ENCODE results near the gene RNASET2.

The RNASET2 gene

GRCh38 chr6:166956444-166957086 is at the start of gene RNASET2:
RNASET2 (minus strand) TSS chr6:166956550; CDS start chr6:166956182, 368 bp downstream.
- ATAC-seq (ENCODE audit: low read depth): peak; percentile 83
- Mint-ChIP-seq H3K4me3 (peak within 1 kb of the TSS; percentile 95), H3K9me3 (no peaks in the 10 kb centered on the region), H3K36me3 (peaks cover 18% of the 10 kb centered on the region), H3K27ac (peak within 1 kb of the TSS; percentile 95), H3K27me3 (no peaks in the 10 kb centered on the region), H3K4me1 (peaks cover 62% of the 10 kb centered on the region)
- peak; percentile 100 for DNase-seq (ENCODE audit: low spot score in 2 of 2)

- Mint-ChIP-seq H3K9me3 (no peaks in the 10 kb centered on the region), H3K36me3 (peaks cover 27% of the 10 kb centered on the region), H3K4me1 (peaks cover 25% of the 10 kb centered on the region), H3K27ac (no peak overlapping the region), H3K27me3 (no peaks in the 10 kb centered on the region), H3K4me3 (no peak overlapping the region)
- no peak for DNase-seq (ENCODE audit: low spot score in 2 of 2)
- no peak for ATAC-seq (ENCODE audit: low read depth)
Measured at GRCh38 chr6:167005350-167006159, 49.2 kb upstream of the RNASET2 start.

- H3K27me3 Mint-ChIP-seq: no peaks in the 10 kb centered on the region
- H3K9me3 Mint-ChIP-seq: no peaks in the 10 kb centered on the region
- ATAC-seq (ENCODE audit: low read depth): no peak
- DNase-seq (ENCODE audit: low spot score in 2 of 2): no peak
- H3K4me3 Mint-ChIP-seq: peak overlapping the region; percentile 61
- H3K4me1 Mint-ChIP-seq: peaks cover 23% of the 10 kb centered on the region
- H3K27ac Mint-ChIP-seq: peak overlapping the region; percentile 40
- peaks cover 5% of the 10 kb centered on the region for H3K36me3 Mint-ChIP-seq
Measured at GRCh38 chr6:167000759-167001158, 44.4 kb upstream of the RNASET2 start.

- peaks cover 23% of the 10 kb centered on the region for H3K4me1 Mint-ChIP-seq
- H3K27me3 Mint-ChIP-seq: no peaks in the 10 kb centered on the region
- no peaks in the 10 kb centered on the region for H3K9me3 Mint-ChIP-seq
- H3K36me3 Mint-ChIP-seq: peaks cover 2% of the 10 kb centered on the region
- DNase-seq (ENCODE audit: low spot score in 2 of 2) (no peak), ATAC-seq (ENCODE audit: low read depth) (no peak)
- peak overlapping the region; percentile 87 for H3K27ac Mint-ChIP-seq
- H3K4me3 Mint-ChIP-seq: peak overlapping the region; percentile 92
Measured at GRCh38 chr6:166999884-167000253, 43.5 kb upstream of the RNASET2 start.

GRCh38 chr6:166999145-166999883 is 43.0 kb upstream of the RNASET2 start, which contains the start of gene CEP43:
CEP43 (plus strand) TSS chr6:166999397; CDS start chr6:166999413, 16 bp downstream.
- peak; percentile 89 for ATAC-seq (ENCODE audit: low read depth)
- Mint-ChIP-seq H3K4me3 (peak within 1 kb of the TSS; percentile 92), H3K27me3 (no peaks in the 10 kb centered on the region), H3K27ac (peak within 1 kb of the TSS; percentile 87), H3K36me3 (peaks cover 5% of the 10 kb centered on the region), H3K9me3 (no peaks in the 10 kb centered on the region), H3K4me1 (peaks cover 26% of the 10 kb centered on the region)
- DNase-seq (ENCODE audit: low spot score in 2 of 2): peak; percentile 92 to 93

GRCh38 chr6:166998256-166999144 is 42.1 kb upstream of the RNASET2 start:
- Mint-ChIP-seq H3K27me3 (no peaks in the 10 kb centered on the region), H3K27ac (peak overlapping the region; percentile 87), H3K36me3 (peaks cover 5% of the 10 kb centered on the region), H3K9me3 (no peaks in the 10 kb centered on the region), H3K4me3 (peak overlapping the region; percentile 92), H3K4me1 (peaks cover 26% of the 10 kb centered on the region)
- ATAC-seq (ENCODE audit: low read depth) (no peak), DNase-seq (ENCODE audit: low spot score in 2 of 2) (peak; percentile 11 to 40)

- Mint-ChIP-seq H3K9me3 (no peaks in the 10 kb centered on the region), H3K36me3 (peaks cover 5% of the 10 kb centered on the region), H3K27me3 (no peaks in the 10 kb centered on the region), H3K4me3 (peak overlapping the region; percentile 80), H3K4me1 (peaks cover 26% of the 10 kb centered on the region), H3K27ac (peak overlapping the region; percentile 20)
- ATAC-seq (ENCODE audit: low read depth): peak; percentile 20
- DNase-seq (ENCODE audit: low spot score in 2 of 2): peak; percentile 18 to 33
Measured at GRCh38 chr6:166997768-166998255, 41.5 kb upstream of the RNASET2 start.

GRCh38 chr6:166997348-166997747 is 41.0 kb upstream of the RNASET2 start:
- Mint-ChIP-seq H3K27me3 (no peaks in the 10 kb centered on the region), H3K27ac (peak overlapping the region; percentile 20), H3K4me3 (peak overlapping the region; percentile 80), H3K4me1 (peaks cover 26% of the 10 kb centered on the region), H3K36me3 (peaks cover 5% of the 10 kb centered on the region), H3K9me3 (no peaks in the 10 kb centered on the region)
- no peak for ATAC-seq (ENCODE audit: low read depth)
- DNase-seq (ENCODE audit: low spot score in 2 of 2): no peak

GRCh38 chr6:166996406-166996805 is 40.1 kb upstream of the RNASET2 start:
- DNase-seq (ENCODE audit: low spot score in 2 of 2): no peak
- no peaks in the 10 kb centered on the region for H3K27me3 Mint-ChIP-seq
- no peak overlapping the region for H3K4me3 Mint-ChIP-seq
- no peaks in the 10 kb centered on the region for H3K9me3 Mint-ChIP-seq
- H3K36me3 Mint-ChIP-seq: peaks cover 7% of the 10 kb centered on the region
- no peak for ATAC-seq (ENCODE audit: low read depth)
- H3K4me1 Mint-ChIP-seq: peaks cover 21% of the 10 kb centered on the region
- no peak overlapping the region for H3K27ac Mint-ChIP-seq

GRCh38 chr6:166989427-166990032 is 33.2 kb upstream of the RNASET2 start:
- no peak overlapping the region for H3K27ac Mint-ChIP-seq
- no peaks in the 10 kb centered on the region for H3K27me3 Mint-ChIP-seq
- H3K36me3 Mint-ChIP-seq: peaks cover 4% of the 10 kb centered on the region
- H3K4me3 Mint-ChIP-seq: peak overlapping the region; percentile 5
- DNase-seq (ENCODE audit: low spot score in 2 of 2) (peak in 1 of 2 donors; percentile 65), ATAC-seq (ENCODE audit: low read depth) (peak; percentile 94)
- H3K9me3 Mint-ChIP-seq: no peaks in the 10 kb centered on the region
- H3K4me1 Mint-ChIP-seq: peaks cover 10% of the 10 kb centered on the region

GRCh38 chr6:166988674-166989201 is 32.4 kb upstream of the RNASET2 start:
- Mint-ChIP-seq H3K4me1 (peaks cover 10% of the 10 kb centered on the region), H3K9me3 (no peaks in the 10 kb centered on the region)
- no peak for ATAC-seq (ENCODE audit: low read depth)

GRCh38 chr6:166987930-166988329 is 31.6 kb upstream of the RNASET2 start:
- peaks cover 3% of the 10 kb centered on the region for H3K36me3 Mint-ChIP-seq
- no peak overlapping the region for H3K4me3 Mint-ChIP-seq
- H3K4me1 Mint-ChIP-seq: peaks cover 12% of the 10 kb centered on the region
- DNase-seq (ENCODE audit: low spot score in 2 of 2) (no peak), ATAC-seq (ENCODE audit: low read depth) (no peak)
- H3K9me3 Mint-ChIP-seq: no peaks in the 10 kb centered on the region
- no peaks in the 10 kb centered on the region for H3K27me3 Mint-ChIP-seq
- peak overlapping the region; percentile 41 for H3K27ac Mint-ChIP-seq

More at GRCh38 chr6:166988674-166989201, 32.4 kb upstream of the RNASET2 start:
- Mint-ChIP-seq H3K4me3 (no peak overlapping the region), H3K36me3 (peaks cover 2% of the 10 kb centered on the region), H3K27ac (no peak overlapping the region), H3K27me3 (no peaks in the 10 kb centered on the region)
- DNase-seq (ENCODE audit: low spot score in 2 of 2): no peak
